ENCODE results near the gene SCYL3. TPM values are rescaled to one million over a fixed set of nuclear protein-coding genes. Genes with fewer than 3 reads are reported as not detected.
"Not testable (repeated sequence)": the region's sequence is repeated elsewhere in the genome, so short reads cannot be mapped to it uniquely, and the experiment has no call there.

SCYL3 gene
- total RNA-seq, 1 experiment from 2014 or later = 4.4 TPM

GRCh38 chr1:169811418-169812035, 82.2 kb downstream of the SCYL3 start:
- not testable (repeated sequence) for DNase-seq, H3K27me3 ChIP-seq
- H3K36me3 ChIP-seq = peaks cover 36% of the 10 kb centered on the region

DNA sequence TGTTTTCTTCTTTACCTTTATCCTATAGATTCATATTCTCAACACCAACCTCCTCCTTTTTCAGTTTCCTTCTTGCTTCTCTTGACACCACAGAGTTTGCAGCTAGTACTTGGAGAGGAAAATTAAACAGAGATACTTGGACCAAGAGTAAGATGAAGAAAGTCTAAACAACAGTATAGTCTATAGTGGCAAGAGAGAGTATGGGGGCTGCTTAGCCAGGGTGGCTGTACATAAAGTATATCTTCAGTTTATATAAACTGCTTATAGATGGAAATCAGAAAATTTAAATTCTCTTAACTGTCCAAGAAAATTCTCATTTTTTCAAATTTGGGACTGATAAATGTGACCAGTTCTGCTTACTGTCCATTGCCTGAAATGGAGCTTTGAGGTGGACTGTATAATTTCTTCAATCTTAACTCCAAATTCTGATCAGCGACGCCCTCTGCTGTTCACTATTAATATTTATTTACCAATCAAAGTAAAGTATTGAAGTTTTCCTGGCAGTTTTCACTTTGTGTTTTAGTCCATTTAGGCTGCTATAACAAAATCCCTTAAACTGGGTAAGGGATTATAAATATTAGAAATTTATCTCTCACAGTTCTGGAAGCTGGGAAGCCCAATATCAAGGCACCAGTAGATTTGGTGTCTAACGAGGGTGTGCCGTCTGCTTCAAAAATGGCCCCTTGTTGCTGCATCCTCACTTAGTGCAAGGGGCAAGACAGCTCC, 84.2 kb downstream of the SCYL3 start:
- H3K27me3 ChIP-seq = no peaks in the 10 kb centered on the region
- H3K4me3 ChIP-seq = no peak overlapping the region
- peaks cover 36% of the 10 kb centered on the region for H3K36me3 ChIP-seq
- H3K9me3 ChIP-seq = no peaks in the 10 kb centered on the region
- no peak for DNase-seq

More at GRCh38 chr1:169811418-169812035, 82.2 kb downstream of the SCYL3 start:
- H3K9me3 ChIP-seq, H3K4me3 ChIP-seq: not testable (repeated sequence)

DNA sequence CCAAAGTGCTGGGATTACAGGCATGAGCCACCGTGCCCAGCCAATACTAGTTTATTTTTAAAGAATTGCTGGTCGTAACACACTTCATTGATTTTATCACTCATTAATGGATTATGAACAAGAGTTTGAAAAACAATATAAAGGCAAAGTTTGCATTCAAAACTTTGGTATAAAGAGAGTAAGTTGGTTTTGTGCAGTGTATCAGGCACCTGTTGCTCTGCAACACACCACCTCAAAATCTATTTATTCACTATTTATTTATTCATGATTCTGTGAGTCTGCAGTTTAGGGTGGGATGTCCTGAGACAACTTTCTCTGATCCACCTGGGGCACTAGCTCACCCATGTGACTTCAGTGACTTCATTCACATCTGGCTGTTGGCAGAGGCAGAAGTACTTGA, 88.8 kb downstream of the SCYL3 start:
- H3K36me3 ChIP-seq = peaks cover 50% of the 10 kb centered on the region
- no peaks in the 10 kb centered on the region for H3K9me3 ChIP-seq

GRCh38 chr1:169802888-169803287, 90.8 kb downstream of the SCYL3 start:
- no peaks in the 10 kb centered on the region for H3K9me3 ChIP-seq

More for the DNA sequence above, 88.8 kb downstream of the SCYL3 start:
- no peak for DNase-seq
- Histone ChIP-seq H3K27me3 (no peaks in the 10 kb centered on the region), H3K4me3 (no peak overlapping the region)

More at GRCh38 chr1:169802888-169803287, 90.8 kb downstream of the SCYL3 start:
- no peaks in the 10 kb centered on the region for H3K27me3 ChIP-seq
- no peak for DNase-seq
- H3K36me3 ChIP-seq = peaks cover 45% of the 10 kb centered on the region
- no peak overlapping the region for H3K4me3 ChIP-seq

Other genes starting within 250 kb of the SCYL3 start
- 0.10 and 1.5 TPM in 2 replicates for gene SELL, start 182.3 kb downstream of the SCYL3 start, total RNA-seq (2014; rRNA removed; shearing (Covaris generic); ENCODE audit: low replicate concordance)
- not detected in 2 replicates for gene SELE, start 159.8 kb downstream of the SCYL3 start, total RNA-seq (2014; rRNA removed; shearing (Covaris generic); ENCODE audit: low replicate concordance)
- gene METTL18, start 99.0 kb downstream of the SCYL3 start, total RNA-seq (2014; rRNA removed; shearing (Covaris generic); ENCODE audit: low replicate concordance) = 11.0 and 27.3 TPM in 2 replicates
- gene KIFAP3, start 180.8 kb upstream of the SCYL3 start, total RNA-seq (2014; rRNA removed; shearing (Covaris generic); ENCODE audit: low replicate concordance) = 13.8 and 19.6 TPM in 2 replicates